ENCODE measurements around the gene PRUNE2. TPM values are rescaled to one million over a fixed set of nuclear protein-coding genes. Genes with fewer than 3 reads are reported as not detected.
"Not testable (repeated sequence)": the region's sequence is repeated elsewhere in the genome, so short reads cannot be mapped to it uniquely, and the experiment has no call there.

PRUNE2 gene, protein sequence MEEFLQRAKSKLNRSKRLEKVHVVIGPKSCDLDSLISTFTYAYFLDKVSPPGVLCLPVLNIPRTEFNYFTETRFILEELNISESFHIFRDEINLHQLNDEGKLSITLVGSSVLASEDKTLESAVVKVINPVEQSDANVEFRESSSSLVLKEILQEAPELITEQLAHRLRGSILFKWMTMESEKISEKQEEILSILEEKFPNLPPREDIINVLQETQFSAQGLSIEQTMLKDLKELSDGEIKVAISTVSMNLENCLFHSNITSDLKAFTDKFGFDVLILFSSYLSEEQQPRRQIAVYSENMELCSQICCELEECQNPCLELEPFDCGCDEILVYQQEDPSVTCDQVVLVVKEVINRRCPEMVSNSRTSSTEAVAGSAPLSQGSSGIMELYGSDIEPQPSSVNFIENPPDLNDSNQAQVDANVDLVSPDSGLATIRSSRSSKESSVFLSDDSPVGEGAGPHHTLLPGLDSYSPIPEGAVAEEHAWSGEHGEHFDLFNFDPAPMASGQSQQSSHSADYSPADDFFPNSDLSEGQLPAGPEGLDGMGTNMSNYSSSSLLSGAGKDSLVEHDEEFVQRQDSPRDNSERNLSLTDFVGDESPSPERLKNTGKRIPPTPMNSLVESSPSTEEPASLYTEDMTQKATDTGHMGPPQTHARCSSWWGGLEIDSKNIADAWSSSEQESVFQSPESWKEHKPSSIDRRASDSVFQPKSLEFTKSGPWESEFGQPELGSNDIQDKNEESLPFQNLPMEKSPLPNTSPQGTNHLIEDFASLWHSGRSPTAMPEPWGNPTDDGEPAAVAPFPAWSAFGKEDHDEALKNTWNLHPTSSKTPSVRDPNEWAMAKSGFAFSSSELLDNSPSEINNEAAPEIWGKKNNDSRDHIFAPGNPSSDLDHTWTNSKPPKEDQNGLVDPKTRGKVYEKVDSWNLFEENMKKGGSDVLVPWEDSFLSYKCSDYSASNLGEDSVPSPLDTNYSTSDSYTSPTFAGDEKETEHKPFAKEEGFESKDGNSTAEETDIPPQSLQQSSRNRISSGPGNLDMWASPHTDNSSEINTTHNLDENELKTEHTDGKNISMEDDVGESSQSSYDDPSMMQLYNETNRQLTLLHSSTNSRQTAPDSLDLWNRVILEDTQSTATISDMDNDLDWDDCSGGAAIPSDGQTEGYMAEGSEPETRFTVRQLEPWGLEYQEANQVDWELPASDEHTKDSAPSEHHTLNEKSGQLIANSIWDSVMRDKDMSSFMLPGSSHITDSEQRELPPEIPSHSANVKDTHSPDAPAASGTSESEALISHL (N-terminal part only)
- polyA plus RNA-seq (2013, experiment 1 of 4): 18.3 TPM
- 24.6 TPM for polyA plus RNA-seq (2013, experiment 2 of 4)
- 18.7 TPM for polyA plus RNA-seq (2013, experiment 3 of 4)
- 22.0 TPM for polyA plus RNA-seq (2013, experiment 4 of 4)

GRCh38 chr9:76905791-76906646, at the start of gene PRUNE2:
Gene PRUNE2 (minus strand): TSS chr9:76906114. CDS start chr9:76905963, 151 bp downstream.
- Histone ChIP-seq H3K9me3 (ENCODE audit: control insufficient read depth, low read length) (no peaks in the 10 kb centered on the region), H3K4me3 (ENCODE audit: insufficient read depth, low read depth, low read length) (peak within 1 kb of the TSS; percentile 43), H3K4me1 (ENCODE audit: control insufficient read depth, insufficient read depth, low read length) (peaks cover 8% of the 10 kb centered on the region), H3K27ac (ENCODE audit: insufficient read depth, low read depth, low read length, poor library complexity, severe bottlenecking) (no peak within 1 kb of the TSS), H3K27me3 (ENCODE audit: control insufficient read depth, insufficient read depth, low read length, poor library complexity, severe bottlenecking) (peaks cover 51% of the 10 kb centered on the region), H3K36me3 (ENCODE audit: control insufficient read depth, insufficient read depth, low read length) (no peaks in the 10 kb centered on the region)
- 1% methylated on average over 79 of the region's 79 CpGs for WGBS, 2 experiments

DNA sequence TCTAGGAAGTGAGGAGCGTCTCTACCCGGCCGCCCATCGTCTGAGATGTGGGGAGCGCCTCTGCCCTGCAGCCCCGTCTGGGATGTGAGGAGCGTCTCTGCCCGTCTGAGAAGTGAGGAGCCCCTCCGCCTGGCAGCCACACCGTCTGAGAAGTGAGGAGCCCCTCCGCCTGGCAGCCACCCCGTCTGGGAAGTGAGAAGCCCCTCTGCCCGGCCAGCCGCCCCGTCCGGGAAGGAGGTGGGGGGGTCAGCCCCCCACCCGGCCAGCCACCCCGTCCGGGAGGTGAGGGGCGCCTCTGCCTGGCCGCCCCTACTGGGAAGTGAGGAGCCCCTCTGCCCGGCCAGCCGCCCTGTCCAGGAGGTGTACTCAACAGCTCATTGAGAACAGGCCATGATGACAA, 49.5 kb upstream of the PRUNE2 start:
- H3K9me3 ChIP-seq (ENCODE audit: control insufficient read depth, low read length); H3K27me3 ChIP-seq (ENCODE audit: control insufficient read depth, insufficient read depth, low read length, poor library complexity, severe bottlenecking); H3K36me3 ChIP-seq (ENCODE audit: control insufficient read depth, insufficient read depth, low read length); H3K27ac ChIP-seq (ENCODE audit: insufficient read depth, low read depth, low read length, poor library complexity, severe bottlenecking); H3K4me1 ChIP-seq (ENCODE audit: control insufficient read depth, insufficient read depth, low read length); H3K4me3 ChIP-seq (ENCODE audit: insufficient read depth, low read depth, low read length): not testable (repeated sequence)
- WGBS, 2 experiments: 95 to 97% methylated on average over 23 of the region's 23 CpGs

DNA sequence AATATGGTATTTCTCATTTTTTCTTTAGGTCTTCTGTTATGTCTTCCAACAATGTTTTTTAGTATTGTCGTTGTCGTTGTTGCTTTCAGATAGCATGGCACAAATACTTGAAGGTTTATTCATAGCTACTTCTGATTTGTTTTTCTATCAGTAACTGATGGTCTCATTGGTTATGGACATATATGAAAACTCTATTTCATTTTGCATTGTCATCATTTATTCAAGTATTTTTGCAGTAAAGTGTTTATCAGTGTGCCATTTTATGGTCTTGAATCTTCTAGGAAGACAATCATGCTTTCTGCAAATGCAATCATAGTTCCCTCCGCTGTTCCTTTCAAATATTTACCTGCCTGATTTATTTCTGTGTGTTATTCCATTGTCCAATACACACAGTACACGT, 44.0 kb upstream of the PRUNE2 start:
- no peaks in the 10 kb centered on the region for H3K9me3 ChIP-seq (ENCODE audit: control insufficient read depth, low read length)
- no peak overlapping the region for H3K27ac ChIP-seq (ENCODE audit: insufficient read depth, low read depth, low read length, poor library complexity, severe bottlenecking)
- WGBS, 2 experiments: 90 to 94% methylated on average over 4 of the region's 4 CpGs
- no peaks in the 10 kb centered on the region for H3K4me1 ChIP-seq (ENCODE audit: control insufficient read depth, insufficient read depth, low read length)
- H3K4me3 ChIP-seq (ENCODE audit: insufficient read depth, low read depth, low read length): no peak overlapping the region
- H3K27me3 ChIP-seq (ENCODE audit: control insufficient read depth, insufficient read depth, low read length, poor library complexity, severe bottlenecking): no peaks in the 10 kb centered on the region
- no peaks in the 10 kb centered on the region for H3K36me3 ChIP-seq (ENCODE audit: control insufficient read depth, insufficient read depth, low read length)

- no peaks in the 10 kb centered on the region for H3K9me3 ChIP-seq (ENCODE audit: control insufficient read depth, low read length)
- no peak overlapping the region for H3K4me3 ChIP-seq (ENCODE audit: insufficient read depth, low read depth, low read length)
- WGBS, 2 experiments: 95 to 96% methylated on average over 2 of the region's 2 CpGs
- H3K36me3 ChIP-seq (ENCODE audit: control insufficient read depth, insufficient read depth, low read length): no peaks in the 10 kb centered on the region
- H3K4me1 ChIP-seq (ENCODE audit: control insufficient read depth, insufficient read depth, low read length): no peaks in the 10 kb centered on the region
- no peaks in the 10 kb centered on the region for H3K27me3 ChIP-seq (ENCODE audit: control insufficient read depth, insufficient read depth, low read length, poor library complexity, severe bottlenecking)
- H3K27ac ChIP-seq (ENCODE audit: insufficient read depth, low read depth, low read length, poor library complexity, severe bottlenecking): no peak overlapping the region
Observed at GRCh38 chr9:76944011-76944410, 38.1 kb upstream of the PRUNE2 start.

GRCh38 chr9:76943054-76943453, 37.1 kb upstream of the PRUNE2 start:
- Histone ChIP-seq H3K9me3 (ENCODE audit: control insufficient read depth, low read length) (no peaks in the 10 kb centered on the region), H3K4me1 (ENCODE audit: control insufficient read depth, insufficient read depth, low read length) (no peaks in the 10 kb centered on the region), H3K36me3 (ENCODE audit: control insufficient read depth, insufficient read depth, low read length) (no peaks in the 10 kb centered on the region), H3K4me3 (ENCODE audit: insufficient read depth, low read depth, low read length) (no peak overlapping the region), H3K27ac (ENCODE audit: insufficient read depth, low read depth, low read length, poor library complexity, severe bottlenecking) (no peak overlapping the region), H3K27me3 (ENCODE audit: control insufficient read depth, insufficient read depth, low read length, poor library complexity, severe bottlenecking) (no peaks in the 10 kb centered on the region)
- WGBS, 2 experiments: 93 to 98% methylated on average over 5 of the region's 5 CpGs

GRCh38 chr9:76932757-76933156, 26.8 kb upstream of the PRUNE2 start:
- Histone ChIP-seq H3K36me3 (ENCODE audit: control insufficient read depth, insufficient read depth, low read length) (no peaks in the 10 kb centered on the region), H3K4me3 (ENCODE audit: insufficient read depth, low read depth, low read length) (no peak overlapping the region), H3K27ac (ENCODE audit: insufficient read depth, low read depth, low read length, poor library complexity, severe bottlenecking) (no peak overlapping the region), H3K9me3 (ENCODE audit: control insufficient read depth, low read length) (no peaks in the 10 kb centered on the region), H3K27me3 (ENCODE audit: control insufficient read depth, insufficient read depth, low read length, poor library complexity, severe bottlenecking) (no peaks in the 10 kb centered on the region), H3K4me1 (ENCODE audit: control insufficient read depth, insufficient read depth, low read length) (no peaks in the 10 kb centered on the region)
- 94 to 98% methylated on average over 2 of the region's 2 CpGs for WGBS, 2 experiments

GRCh38 chr9:76932265-76932664, 26.4 kb upstream of the PRUNE2 start:
- WGBS, 2 experiments: 93 to 94% methylated on average over 1 of the region's 1 CpG
- Histone ChIP-seq H3K4me1 (ENCODE audit: control insufficient read depth, insufficient read depth, low read length) (no peaks in the 10 kb centered on the region), H3K27me3 (ENCODE audit: control insufficient read depth, insufficient read depth, low read length, poor library complexity, severe bottlenecking) (no peaks in the 10 kb centered on the region), H3K4me3 (ENCODE audit: insufficient read depth, low read depth, low read length) (no peak overlapping the region), H3K36me3 (ENCODE audit: control insufficient read depth, insufficient read depth, low read length) (no peaks in the 10 kb centered on the region), H3K27ac (ENCODE audit: insufficient read depth, low read depth, low read length, poor library complexity, severe bottlenecking) (no peak overlapping the region), H3K9me3 (ENCODE audit: control insufficient read depth, low read length) (no peaks in the 10 kb centered on the region)

- Histone ChIP-seq H3K27ac (ENCODE audit: insufficient read depth, low read depth, low read length, poor library complexity, severe bottlenecking) (no peak overlapping the region), H3K4me3 (ENCODE audit: insufficient read depth, low read depth, low read length) (no peak overlapping the region), H3K4me1 (ENCODE audit: control insufficient read depth, insufficient read depth, low read length) (no peaks in the 10 kb centered on the region), H3K27me3 (ENCODE audit: control insufficient read depth, insufficient read depth, low read length, poor library complexity, severe bottlenecking) (no peaks in the 10 kb centered on the region), H3K9me3 (ENCODE audit: control insufficient read depth, low read length) (no peaks in the 10 kb centered on the region), H3K36me3 (ENCODE audit: control insufficient read depth, insufficient read depth, low read length) (no peaks in the 10 kb centered on the region)
- WGBS, 2 experiments: 88 to 94% methylated on average over 4 to 5 of the region's 5 CpGs
Observed at GRCh38 chr9:76927540-76928240, 21.8 kb upstream of the PRUNE2 start.

GRCh38 chr9:76926846-76927245, 20.9 kb upstream of the PRUNE2 start:
- H3K27me3 ChIP-seq (ENCODE audit: control insufficient read depth, insufficient read depth, low read length, poor library complexity, severe bottlenecking): no peaks in the 10 kb centered on the region
- no peaks in the 10 kb centered on the region for H3K36me3 ChIP-seq (ENCODE audit: control insufficient read depth, insufficient read depth, low read length)
- no peaks in the 10 kb centered on the region for H3K4me1 ChIP-seq (ENCODE audit: control insufficient read depth, insufficient read depth, low read length)
- no peak overlapping the region for H3K27ac ChIP-seq (ENCODE audit: insufficient read depth, low read depth, low read length, poor library complexity, severe bottlenecking)
- no peaks in the 10 kb centered on the region for H3K9me3 ChIP-seq (ENCODE audit: control insufficient read depth, low read length)
- 94 to 96% methylated on average over 6 of the region's 6 CpGs for WGBS, 2 experiments
- no peak overlapping the region for H3K4me3 ChIP-seq (ENCODE audit: insufficient read depth, low read depth, low read length)
